Hematopoietic multipotent progenitor cell (in vitro differentiated cells): ENCODE measurements around the gene TCF7L1. TPM values are rescaled to one million over a fixed set of nuclear protein-coding genes. Genes with fewer than 3 reads are reported as not detected.
"Not testable (repeated sequence)": the region's sequence is repeated elsewhere in the genome, so short reads cannot be mapped to it uniquely, and the experiment has no call there.

Experiments used
- DNase-seq, 3 donors: peaks; one replicate each; pipeline ENCODE4 v3.0.0-alpha.2; 2011 to 2015; ENCODE audit warnings: low read depth in 2 of 3, low spot score in 2 of 3
- total RNA-seq: library from RNA; depleted of rRNA; stranded (reverse); fragments of >200 nt; gene quantifications from one replicate; pipeline ENCODE4 v1.2.3, GENCODE V29; 2012

Gene TCF7L1
- total RNA-seq, 1 donor, result not detected

DNA sequence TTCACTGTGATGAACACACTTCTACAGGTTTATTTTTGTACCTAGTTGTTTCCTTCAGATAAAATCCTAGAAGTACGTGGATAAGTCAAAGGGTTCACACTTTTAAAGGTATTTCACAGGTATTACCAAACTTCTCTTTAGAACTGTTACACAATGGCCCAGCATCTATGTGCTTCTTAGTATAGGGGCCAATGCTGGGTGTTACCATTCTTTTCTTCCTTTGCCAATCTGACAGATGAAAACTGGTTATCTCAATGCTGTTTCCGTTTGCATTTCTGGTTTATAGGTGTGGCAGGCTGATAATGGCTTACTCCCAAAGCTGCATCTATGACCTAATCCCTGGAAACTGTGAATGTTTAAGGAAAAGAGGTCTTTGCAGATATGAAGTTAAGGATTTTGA is 2.8 kb upstream of the TCF7L1 start:
- no peak for DNase-seq

DNA sequence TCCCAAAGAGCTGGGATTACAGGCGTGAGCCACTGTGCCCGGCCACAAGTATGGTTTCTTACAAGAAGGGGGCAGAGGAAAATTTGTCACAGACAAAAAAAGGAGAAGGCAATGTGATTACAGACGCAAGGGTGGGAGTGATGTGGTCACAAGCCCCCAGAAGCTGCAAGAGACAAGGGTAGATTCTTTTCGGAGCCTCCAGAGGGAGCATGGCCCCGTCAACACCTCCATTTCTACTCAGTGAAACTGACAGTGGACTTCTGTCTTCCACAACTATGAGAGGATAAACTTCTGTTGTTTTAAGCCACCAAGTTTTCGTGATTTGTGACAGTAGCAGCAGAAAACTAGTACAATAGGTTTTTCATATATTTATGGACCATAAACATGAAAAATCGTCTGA is 2.1 kb upstream of the TCF7L1 start:
- peak in 2 of 3 donors; percentile 54 to 68 for DNase-seq

DNA sequence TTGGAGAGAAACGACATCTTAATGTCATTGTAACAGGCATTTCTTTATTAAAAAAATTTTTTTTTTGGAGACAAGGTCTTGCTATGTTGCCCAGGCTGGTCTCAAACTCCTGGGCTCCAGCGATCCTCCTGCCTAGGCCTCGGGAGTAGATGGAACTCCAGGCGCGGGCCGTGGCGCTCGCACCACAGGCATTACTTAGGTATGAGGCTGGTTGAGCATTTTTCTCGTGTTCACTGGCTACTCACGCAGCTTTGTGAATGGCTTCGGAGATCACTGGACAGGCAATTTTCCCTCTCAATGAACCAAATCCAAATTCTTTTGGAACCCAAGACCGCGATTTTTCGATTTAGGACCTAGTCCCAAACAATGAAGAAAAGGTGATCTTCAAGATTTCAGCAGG is 795 bp upstream of the TCF7L1 start:
- DNase-seq, result no peak

DNA sequence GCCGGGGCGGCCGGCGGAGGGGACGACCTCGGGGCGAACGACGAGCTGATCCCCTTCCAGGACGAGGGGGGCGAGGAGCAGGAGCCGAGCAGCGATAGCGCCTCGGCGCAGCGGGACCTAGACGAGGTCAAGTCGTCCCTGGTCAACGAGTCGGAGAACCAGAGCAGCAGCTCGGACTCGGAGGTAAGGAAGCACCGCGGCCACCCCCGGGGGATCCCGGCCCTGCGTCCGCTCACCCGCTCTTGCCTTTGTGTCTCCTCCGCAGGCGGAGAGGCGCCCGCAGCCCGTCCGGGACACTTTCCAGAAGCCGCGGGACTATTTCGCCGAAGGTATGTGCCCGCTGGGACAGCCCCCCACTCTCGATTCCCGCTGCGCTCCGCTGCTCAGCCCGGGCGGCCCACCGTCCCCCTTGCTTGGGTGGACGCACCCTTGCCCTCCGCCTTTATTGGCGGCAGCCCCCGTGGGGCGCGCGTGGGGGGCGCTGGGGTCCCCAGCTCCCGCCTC is 611 bp downstream of the TCF7L1 start:
- peak in 1 of 3 donors; percentile 11 for DNase-seq

DNA sequence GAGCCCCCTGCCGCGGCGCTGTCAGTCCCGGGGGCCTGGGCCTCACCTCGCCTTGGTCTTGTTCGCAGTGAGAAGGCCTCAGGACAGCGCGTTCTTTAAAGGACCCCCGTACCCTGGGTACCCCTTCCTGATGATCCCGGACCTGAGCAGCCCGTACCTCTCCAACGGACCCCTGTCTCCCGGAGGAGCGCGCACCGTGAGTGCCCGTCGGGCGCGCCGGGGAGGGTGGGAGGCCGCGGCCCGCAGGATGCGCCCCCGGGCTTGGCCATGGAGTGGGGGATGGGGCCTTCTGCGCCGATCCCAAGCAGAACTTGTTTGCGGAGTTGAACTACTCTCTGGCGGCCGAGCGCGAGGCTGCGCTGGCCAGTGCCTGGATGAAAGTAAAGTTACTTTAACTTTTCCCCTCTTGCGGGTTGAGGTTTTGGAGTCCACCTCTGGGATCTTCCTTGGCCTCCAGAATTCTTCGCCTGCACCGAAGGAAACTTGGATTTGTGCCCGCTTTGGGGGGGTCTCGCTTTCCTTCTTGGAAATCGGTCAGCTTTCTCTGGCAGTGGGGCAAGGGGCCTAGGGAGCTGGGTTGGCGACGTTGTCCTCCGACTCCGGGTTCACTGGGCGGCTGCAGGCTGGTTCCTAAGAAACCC is 1.2 kb downstream of the TCF7L1 start:
- DNase-seq, result peak in 1 of 3 donors; percentile 26

DNA sequence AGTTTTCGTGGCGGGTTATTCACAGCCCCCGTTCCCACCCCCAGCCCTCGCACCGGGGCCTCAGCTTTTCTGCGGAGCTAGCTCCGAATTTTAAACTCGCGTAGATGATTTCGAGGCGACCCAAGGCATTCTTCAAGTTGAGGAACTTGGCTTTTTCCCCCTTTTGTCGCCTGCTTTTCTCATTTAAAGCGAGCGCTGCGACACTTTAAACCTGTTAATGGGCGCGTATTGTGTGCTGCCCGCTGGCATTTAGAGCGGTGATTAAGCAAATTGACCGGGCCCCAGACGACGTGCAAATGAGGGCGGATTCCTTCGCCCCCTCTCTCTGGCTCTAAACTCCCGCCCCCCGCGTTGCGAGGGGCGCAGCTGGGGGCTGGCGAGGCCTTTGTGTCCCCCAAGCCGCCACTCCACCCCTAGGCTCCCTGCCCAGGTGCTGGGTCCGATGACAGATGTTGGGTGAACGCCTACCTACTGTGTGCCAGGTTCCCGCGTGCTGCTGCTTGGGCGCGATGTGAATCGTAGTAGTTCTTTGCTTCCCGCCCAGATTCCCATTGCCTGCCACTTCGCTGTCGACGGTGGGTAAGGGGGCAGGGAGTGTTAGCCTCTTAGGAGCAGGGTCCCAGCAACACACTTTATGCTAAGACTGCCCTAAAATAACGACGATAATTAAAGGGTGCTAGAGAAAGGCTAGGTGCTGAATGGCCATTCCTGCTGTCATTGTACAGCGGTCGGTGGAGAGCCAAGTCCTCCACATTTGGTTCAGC is 1.9 kb downstream of the TCF7L1 start:
- DNase-seq, result peak in 2 of 3 donors; percentile 22 to 58

DNA sequence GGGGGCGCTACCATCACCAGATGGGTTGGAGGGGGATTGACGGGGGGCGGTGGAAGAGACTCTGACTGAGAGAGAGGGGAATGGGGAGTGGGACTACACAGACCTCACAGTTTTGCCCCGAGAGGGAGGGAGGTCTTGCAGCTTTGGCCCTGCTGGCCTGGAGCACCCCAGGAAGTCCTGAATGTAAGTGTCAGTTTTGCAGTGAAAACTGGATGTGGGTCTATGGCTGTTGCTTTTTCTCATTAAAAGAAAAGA is 2.4 kb downstream of the TCF7L1 start:
- no peak for DNase-seq

DNA sequence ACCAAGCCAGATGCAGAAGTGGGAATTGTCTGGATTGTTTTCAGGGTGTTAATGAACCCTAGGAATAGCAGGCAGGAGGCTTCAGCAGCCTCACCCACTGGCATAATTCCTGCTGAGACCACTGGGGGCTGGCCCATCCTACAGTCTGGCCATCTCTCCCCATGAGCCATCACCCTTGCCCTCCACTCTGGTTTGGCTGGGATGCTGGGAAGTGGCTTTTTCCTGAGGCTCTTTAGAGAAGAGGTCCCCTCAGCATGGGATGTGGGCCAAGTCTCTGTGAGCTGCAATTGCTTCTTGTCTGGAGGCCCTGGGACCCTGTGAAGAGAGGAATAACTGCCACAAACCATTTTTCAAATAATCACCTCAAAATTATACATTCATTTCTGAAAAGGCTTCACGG is 4.0 kb downstream of the TCF7L1 start:
- DNase-seq, result no peak

DNA sequence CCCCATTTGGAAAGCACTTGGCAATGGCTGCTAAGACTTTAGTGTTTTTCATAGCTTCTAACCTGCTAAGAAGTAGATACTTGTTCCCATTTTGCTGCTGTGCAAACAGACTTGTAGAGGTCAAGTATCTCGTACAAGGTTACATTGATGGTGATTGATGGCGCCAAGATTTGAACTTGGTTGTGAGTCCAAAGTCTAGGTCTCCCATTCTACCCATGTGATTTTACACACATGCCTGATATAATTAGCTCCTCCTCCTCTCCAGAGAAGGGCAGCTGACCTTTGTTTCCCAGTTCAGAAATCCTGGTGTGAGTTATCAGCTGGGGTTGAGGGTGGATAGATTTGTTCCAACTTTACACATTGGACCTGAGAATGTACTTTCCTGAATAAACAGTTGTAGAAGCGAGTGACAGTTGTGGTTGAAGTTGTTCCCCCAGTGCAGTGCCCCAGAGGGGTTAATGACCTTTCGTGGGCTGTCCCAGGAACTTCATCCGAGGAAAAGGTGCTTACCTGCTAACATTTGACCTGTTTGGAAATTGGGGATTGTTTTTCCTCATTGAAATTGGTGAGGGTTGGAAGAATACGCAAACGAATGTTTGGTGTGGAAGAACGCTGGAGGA is 10.4 kb downstream of the TCF7L1 start:
- DNase-seq, result no peak

DNA sequence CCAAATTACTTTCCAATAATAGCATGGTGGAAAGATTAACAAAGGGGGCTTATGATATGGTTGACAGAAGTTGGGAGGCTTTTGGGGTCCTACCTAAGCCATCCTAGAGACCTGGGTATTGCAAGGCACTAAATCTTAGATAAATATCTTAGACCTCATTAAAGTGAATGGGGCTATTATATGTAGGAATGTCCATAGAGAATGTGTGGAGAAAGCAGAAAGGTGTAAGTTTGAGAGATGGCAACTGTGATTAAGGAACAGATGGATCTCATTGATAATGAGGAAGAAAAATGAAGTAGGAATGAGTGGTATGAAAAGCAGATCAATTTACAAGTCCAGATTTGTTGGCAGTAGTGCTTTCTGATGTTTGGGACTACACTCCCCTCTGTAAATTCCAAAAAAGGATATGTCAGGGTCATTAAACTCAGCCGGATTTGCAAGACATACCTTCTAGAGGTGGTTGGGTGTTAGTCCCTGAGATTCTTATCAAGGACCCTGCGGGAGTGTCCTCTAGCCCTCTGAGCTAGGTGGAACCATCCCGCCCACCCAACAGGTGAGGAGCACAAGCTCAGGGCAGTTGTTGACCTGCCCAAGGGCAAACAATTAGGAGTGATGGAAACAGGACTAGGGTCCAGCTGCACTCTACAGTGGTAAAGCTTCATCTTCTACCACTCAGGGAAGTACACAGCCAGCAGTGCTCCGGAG is 12.1 kb downstream of the TCF7L1 start:
- DNase-seq, result no peak

DNA sequence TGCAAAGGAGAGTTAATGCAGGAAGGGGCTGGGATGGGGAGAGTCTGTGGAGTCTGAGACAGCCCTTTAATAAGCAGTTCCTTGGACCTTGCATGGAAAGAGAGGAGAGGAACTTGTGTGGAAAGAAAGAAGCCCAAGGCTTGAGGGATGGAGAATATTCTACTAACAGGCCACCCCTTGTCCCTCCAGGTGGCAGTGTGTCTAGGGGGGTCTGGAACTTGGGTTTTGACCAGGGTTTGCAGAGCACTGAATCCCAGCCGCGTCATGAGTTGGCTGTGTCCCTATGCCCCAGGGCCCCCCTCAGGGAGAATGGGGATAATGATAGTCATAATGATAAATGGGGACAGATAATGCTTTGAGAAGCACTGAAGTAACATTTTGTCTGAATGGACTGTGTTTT is 15.0 kb downstream of the TCF7L1 start:
- DNase-seq, result no peak

DNA sequence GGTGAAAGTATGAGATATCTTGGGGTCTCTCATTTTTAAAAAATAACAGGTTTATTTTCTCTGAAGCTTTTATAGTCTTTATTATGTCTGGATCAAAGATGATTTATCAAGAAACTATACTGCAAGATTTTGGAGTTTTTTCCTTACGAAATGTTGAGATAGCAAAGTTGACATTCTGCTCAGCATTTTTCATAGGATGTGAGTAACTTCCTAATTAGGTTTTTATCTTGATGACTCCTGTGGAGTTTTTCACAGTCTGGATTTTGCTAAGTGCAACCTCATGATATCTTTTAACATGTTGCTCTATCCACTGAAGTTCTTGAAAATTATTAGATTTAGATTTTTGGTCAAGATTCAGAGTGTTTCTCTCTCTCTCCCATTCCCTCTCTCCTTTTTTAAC is 17.8 kb downstream of the TCF7L1 start:
- DNase-seq, result no peak

DNA sequence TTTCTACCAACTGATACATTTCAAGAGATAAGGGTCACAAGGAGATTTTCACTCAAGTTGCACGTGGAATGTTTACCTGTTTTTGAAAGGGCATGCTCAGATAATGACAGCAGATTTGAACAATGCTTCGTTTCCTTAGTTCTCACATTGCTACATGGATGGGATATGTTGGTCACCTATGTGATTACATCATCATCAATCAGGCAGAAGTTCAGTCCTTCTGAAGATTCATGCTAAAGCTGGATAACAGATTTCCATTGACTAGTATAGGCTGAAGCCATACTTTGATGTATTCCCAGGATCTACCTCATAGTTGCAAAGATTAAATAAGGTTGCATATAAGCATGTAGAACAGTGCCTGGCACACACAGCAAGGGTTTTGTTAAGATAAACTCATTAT is 19.7 kb downstream of the TCF7L1 start:
- DNase-seq, result no peak

DNA sequence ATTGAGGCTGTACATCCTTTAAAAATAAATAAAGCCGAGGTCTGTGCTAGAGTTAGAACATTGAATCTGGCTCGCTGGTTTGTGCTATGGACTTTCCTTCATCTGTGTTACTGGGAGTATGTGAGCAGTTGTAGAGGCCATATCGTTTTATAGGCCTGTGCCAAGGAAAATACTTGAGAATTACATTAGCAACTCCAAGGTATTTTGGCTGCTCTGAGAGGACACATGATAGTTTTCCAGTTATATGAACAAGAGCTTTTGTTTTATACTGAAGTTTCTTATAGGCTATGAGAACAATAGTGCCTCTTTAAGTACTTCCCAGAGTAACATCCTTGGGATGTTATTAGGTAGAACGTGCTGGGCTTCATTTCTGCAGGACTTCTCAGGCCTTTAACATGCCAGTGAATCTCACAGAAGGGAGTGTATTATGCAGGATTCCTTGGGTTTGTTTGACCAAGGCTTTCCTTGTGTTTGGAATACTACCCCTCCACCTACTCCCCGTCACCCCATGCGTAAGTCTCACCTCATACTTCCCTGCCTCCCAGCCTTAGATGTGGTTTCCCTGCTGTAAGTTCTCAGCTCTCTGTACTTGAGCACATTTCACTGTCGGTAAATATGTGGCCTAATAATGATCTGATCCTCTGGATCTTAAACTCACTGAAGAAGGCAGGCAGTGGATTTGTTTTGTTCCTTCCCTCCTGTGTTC is 21.0 kb downstream of the TCF7L1 start:
- DNase-seq, result no peak

DNA sequence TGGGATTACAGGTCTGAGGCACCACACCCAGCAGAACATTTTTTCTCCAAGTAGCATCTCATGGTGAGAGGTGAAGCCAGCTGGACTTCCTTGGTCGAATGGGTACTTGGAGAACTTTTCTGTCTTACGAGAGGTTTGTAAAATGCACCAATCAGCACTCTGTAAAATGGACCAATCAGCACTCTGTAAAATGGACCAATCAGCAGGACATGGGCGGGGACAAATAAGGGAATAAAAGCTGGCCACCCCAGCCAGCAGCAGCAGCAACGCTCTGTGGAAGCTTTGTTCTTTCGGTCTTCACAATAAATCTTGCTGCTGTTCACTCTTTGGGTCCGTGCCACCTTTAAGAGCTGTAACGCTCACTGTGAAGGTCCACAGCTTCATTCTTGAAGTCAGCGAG is 21.9 kb downstream of the TCF7L1 start:
- not testable (repeated sequence) for DNase-seq

DNA sequence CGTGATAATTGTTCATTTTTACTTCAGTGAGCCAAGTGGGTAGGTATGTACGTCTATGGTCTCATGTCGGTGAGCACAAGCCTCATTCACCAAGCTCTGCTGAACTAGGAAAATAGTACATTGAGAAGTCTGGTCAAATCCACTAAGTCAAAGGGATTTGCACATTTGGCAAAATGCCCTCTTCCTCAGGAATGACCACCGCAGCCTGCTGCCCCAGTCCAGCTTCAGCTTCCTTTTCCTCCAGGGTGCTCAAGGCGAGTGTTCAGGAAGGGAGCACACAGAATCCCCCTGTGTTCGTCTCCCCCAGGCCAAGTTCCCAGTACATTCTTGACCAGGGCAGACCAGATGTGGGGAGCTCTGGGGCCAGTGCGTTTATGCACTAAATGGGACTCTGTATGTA is 23.0 kb downstream of the TCF7L1 start:
- no peak for DNase-seq

DNA sequence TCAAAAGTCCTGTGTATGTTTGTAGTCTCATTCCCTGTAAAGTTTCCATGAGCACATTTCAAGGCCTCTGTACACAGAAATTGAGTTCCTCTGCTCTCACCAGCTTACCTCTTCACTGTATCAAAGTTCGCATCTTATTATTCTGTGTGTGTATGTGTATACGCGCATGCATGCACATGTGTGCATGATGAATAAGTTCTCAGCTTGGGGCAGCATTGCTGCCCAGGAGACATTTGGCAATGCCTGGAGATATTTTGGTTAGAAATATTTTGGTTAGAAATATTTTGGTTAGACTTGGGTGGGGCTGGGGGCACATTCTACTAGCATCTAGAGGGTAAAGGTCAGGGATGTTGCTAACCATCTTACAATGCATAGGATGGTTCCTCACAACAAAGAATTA is 23.4 kb downstream of the TCF7L1 start:
- DNase-seq, result no peak

DNA sequence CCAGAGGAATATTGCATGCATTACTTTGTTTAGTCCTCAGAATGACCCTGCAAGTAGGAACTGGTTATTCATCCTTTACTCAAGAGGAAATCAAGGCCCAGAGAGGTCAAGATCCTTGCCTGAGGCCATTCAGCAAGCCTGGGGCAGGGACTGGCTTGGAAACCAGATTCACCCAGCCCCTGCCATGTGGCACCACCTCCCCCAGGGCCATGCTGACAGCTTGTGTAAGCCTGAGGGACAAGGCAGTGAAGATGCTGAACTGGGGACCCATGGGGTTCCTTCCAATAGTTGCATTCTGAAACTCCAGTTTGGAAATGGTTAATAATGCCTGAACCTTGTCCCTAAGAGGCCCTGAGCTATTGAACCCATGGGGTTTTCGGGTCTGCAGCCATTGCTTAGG is 24.2 kb downstream of the TCF7L1 start:
- DNase-seq, result no peak

DNA sequence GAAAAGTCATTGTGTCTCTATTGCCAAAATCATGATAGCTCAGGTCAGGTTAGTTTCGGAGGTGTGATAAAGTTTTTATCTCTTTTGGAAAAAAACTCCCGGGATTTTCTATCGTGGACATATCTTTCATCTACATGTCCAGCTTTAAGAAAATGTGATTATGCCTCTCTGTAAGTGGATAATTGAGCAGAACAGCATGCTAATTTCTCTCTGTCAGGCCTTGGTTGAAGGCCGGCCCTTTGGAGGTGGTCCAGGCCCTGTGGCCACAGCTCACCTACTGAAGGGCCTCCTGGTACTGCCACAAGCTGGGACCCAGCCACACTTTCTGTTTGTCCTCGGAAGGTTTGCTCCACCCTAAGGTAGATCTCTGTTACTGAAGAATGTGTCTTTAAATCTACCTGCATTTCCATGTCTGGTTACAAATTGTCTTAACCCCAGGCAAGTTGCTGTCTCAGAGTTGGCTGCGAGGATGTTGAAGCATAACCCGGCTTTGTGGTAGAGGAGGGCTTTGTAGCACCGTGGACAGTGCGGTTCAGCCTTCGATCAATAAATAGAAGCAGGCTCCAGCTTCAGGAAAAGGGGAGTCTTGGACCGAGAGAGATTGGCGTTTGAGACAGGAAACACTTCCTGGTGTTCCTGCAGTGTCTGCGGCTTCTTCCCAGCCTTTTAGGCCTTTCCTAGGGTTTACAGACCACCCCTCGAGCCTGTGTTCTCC is 25.5 kb downstream of the TCF7L1 start:
- no peak for DNase-seq

DNA sequence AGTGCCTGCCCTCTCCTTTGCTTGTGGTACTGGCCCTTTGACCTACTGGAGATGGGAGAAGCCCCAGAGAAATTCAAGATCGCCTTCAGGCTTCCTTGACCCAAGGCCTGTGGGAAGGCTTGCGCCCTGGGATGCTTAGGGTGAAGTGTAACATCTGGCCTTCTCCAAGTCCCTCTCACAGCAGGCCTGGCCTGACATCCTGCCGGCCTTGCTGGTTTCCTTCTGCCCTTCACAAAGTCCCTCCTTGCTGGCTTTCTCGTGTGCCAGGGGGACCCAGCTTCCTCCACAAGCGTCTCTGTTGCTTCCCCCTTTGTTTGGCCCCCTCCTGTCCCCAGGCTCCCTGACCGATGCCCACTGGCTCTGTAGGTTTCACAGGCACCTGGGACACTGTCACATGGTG is 26.4 kb downstream of the TCF7L1 start:
- DNase-seq, result no peak
